ENCODE measurements around the gene PIM2. TPM values are rescaled to one million over a fixed set of nuclear protein-coding genes. Genes with fewer than 3 reads are reported as not detected.

PIM2 gene
- polyA plus RNA-seq, 2 of the 4 experiments (the other 2 are of a cell fraction), result 8.2 to 8.8 TPM

DNA sequence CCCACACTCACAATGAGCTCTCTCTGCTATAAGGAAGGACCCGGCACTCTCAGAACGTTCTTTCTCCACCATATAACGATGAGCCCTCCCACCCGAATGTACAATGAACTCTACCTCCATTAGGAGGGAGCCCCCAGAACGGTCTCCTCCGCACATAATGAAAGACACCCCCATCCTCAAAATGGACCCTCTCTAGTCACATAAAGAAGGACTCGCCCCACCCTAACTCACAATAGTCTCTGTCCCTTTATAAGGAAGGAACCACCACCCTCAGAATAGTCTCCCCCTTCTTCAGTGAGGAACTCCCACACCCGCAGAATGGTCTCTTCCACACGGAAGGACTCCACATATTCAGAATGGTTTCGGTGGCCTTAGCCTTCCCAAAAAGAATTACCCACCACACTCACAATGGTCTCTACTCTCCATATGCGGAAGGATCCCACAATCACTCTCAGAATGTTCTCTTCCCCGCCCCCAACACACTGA is 7.9 kb downstream of the PIM2 start:
- H3K4me1 ChIP-seq, result peaks cover 13% of the 10 kb centered on the region

DNA sequence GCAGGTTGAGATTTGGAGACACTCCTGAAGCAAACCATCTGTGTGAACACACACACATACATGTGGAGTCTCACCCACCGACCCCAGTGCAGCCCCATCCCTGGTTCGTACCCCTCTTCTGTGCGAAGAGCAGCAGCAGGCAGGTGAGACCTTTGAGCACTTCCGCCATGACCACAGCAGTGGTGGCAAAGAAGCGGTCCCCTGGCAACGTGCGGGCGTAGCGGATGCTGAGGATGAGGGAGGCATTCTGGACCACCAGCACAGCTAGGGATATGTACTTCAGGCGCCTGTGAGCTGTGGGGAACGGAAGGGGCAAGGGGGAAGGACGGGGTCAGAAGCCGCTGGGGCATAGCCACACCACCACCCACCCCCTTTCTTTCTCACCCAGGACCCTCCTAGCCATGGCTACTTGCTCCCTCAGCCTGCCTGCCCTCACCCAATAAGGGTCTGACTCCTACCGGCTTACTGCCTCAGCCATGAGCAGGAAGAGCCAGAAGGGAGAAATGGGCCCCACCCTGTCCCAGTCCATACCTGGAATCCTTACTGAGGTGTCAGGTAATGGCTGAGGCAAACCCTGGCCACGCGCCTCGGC is 9.0 kb downstream of the PIM2 start:
- Histone ChIP-seq H3K4me3 (no peak overlapping the region), H3K4me1 (peaks cover 13% of the 10 kb centered on the region), H3K4me2 (peak overlapping the region; percentile 84), H3K9me3 (no peaks in the 10 kb centered on the region), H3K27ac (no peak overlapping the region)
- ChIA-PET CTCF (interaction anchor here (1.0 kb wide), 1 partner anchor 18 kb away, joined by 3 read pairs; no protein-coding TSS in a partner anchor), POLR2A (no interaction called here)
- FAIRE-seq (no peak), ATAC-seq (no peak), DNase-seq (ENCODE audit: low read depth in 1 of 2, low spot score in 1 of 2) (no peak)
- WGBS (ENCODE audit: missing lambda C conversion rate), result 98% methylated on average over 16 of the region's 17 CpGs
- TF ChIP-seq, protein P1, sequence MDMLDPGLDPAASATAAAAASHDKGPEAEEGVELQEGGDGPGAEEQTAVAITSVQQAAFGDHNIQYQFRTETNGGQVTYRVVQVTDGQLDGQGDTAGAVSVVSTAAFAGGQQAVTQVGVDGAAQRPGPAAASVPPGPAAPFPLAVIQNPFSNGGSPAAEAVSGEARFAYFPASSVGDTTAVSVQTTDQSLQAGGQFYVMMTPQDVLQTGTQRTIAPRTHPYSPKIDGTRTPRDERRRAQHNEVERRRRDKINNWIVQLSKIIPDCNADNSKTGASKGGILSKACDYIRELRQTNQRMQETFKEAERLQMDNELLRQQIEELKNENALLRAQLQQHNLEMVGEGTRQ (IDR thresholded peaks at IDR 0.05), result no peak

More for the DNA sequence above, 7.9 kb downstream of the PIM2 start:
- FAIRE-seq (peak; percentile 80), ATAC-seq (peak in 1 of 2 experiments; percentile 3; a peak in 1 of 6 replicates), DNase-seq (ENCODE audit: low read depth in 1 of 2, low spot score in 1 of 2) (no peak)
- TF ChIP-seq GATA3 (IDR thresholded peaks at IDR 0.05; ENCODE audit: borderline replicate concordance), result no peak
- TF ChIP-seq, protein P2, sequence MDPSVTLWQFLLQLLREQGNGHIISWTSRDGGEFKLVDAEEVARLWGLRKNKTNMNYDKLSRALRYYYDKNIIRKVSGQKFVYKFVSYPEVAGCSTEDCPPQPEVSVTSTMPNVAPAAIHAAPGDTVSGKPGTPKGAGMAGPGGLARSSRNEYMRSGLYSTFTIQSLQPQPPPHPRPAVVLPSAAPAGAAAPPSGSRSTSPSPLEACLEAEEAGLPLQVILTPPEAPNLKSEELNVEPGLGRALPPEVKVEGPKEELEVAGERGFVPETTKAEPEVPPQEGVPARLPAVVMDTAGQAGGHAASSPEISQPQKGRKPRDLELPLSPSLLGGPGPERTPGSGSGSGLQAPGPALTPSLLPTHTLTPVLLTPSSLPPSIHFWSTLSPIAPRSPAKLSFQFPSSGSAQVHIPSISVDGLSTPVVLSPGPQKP (IDR thresholded peaks at IDR 0.05; ENCODE audit: low read depth, low read length), result no peak
- no peak for TF ChIP-seq HEYL (CRISPR knock-in tag; IDR thresholded peaks at IDR 0.05)
- no peak for TF ChIP-seq TFCP2L1 (CRISPR knock-in tag; IDR thresholded peaks at IDR 0.05)
- TF ChIP-seq, protein P3, sequence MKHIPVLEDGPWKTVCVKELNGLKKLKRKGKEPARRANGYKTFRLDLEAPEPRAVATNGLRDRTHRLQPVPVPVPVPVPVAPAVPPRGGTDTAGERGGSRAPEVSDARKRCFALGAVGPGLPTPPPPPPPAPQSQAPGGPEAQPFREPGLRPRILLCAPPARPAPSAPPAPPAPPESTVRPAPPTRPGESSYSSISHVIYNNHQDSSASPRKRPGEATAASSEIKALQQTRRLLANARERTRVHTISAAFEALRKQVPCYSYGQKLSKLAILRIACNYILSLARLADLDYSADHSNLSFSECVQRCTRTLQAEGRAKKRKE (CRISPR knock-in tag; IDR thresholded peaks at IDR 0.05; ENCODE audit: low read depth), result no peak
- no peak for TF ChIP-seq HDAC2 (IDR thresholded peaks at IDR 0.05)
- TF ChIP-seq RFX5 (IDR thresholded peaks at IDR 0.05), result no peak
- TF ChIP-seq RCOR1 (IDR thresholded peaks at IDR 0.05; ENCODE audit: low read depth, low read length), result no peak
- no peak for TF ChIP-seq KDM5A (IDR thresholded peaks at IDR 0.05)
- ChIA-PET POLR2A (interaction anchor here (1.2 to 2.7 kb wide), 4 partner anchors 8 to 109 kb away, joined by 5 to 15 read pairs (median 10); partner anchors contain the start of genes HDAC6, PQBP1 and TIMM17B), CTCF (interaction anchor here (0.7 to 1.7 kb wide), 3 partner anchors 8 to 263 kb away, joined by 3 to 5 read pairs (median 3); no protein-coding TSS in a partner anchor)
- WGBS (ENCODE audit: missing lambda C conversion rate), result 4% methylated on average over 12 of the region's 12 CpGs
- Histone ChIP-seq H3K9me3 (no peaks in the 10 kb centered on the region), H3K27ac (peak overlapping the region; percentile 81 to 94), H3K4me2 (peak overlapping the region; percentile 84), H3K4me3 (peak overlapping the region; percentile 99)

DNA sequence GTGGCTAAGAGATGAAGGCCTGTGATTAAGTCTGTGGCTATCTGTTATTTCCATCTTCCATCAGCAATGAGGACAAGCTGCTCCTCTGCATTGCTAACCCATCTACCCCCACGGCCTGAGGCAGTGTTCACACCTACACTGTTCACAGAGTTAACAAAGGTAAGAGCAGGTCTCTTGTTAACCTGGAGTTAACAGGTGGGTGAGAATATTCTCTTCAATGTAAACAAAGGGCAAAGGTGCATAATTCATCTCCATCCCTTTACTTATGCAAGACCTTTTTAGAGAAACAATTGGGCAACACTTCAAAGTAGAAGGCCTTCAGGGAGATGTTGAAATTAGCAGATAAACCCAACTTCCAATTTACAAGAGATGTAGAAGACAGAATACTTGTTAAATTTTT is 10.2 kb downstream of the PIM2 start:
- ATAC-seq, result no peak
- no peak for FAIRE-seq
- Histone ChIP-seq H3K4me2 (no peak overlapping the region), H3K9me3 (no peaks in the 10 kb centered on the region), H3K4me3 (no peak overlapping the region), H3K27ac (no peak overlapping the region), H3K4me1 (peaks cover 13% of the 10 kb centered on the region)
- 88% methylated on average over 1 of the region's 1 CpG for WGBS (ENCODE audit: missing lambda C conversion rate)
- ChIA-PET POLR2A (no interaction called here), CTCF (interaction anchor here (1.1 kb wide), 1 partner anchor 10 kb away, joined by 3 read pairs; no protein-coding TSS in a partner anchor)
- TF ChIP-seq EHF (CRISPR knock-in tag; IDR thresholded peaks at IDR 0.05) (no peak), HDAC2 (IDR thresholded peaks at IDR 0.05) (no peak), RARB (CRISPR knock-in tag; IDR thresholded peaks at IDR 0.05) (no peak), JUN (IDR thresholded peaks at IDR 0.05) (no peak), CHD4 (IDR thresholded peaks at IDR 0.05; ENCODE audit: borderline replicate concordance) (no peak), ZC3H11A (IDR thresholded peaks at IDR 0.05) (no peak), ZNF302 (CRISPR knock-in tag; IDR thresholded peaks at IDR 0.05) (no peak), RAD21 (conservative IDR thresholded peaks at IDR 0.05 in 1 of 2, IDR thresholded peaks at IDR 0.05 in 1 of 2) (no peak), BHLHE40 (IDR thresholded peaks at IDR 0.05; ENCODE audit: low read depth, low read length) (no peak), HEYL (CRISPR knock-in tag; IDR thresholded peaks at IDR 0.05) (no peak), TP53 (CRISPR knock-in tag; IDR thresholded peaks at IDR 0.05) (no peak), FOXS1 (CRISPR knock-in tag; IDR thresholded peaks at IDR 0.05) (no peak), HOXB5 (CRISPR knock-in tag; IDR thresholded peaks at IDR 0.05) (no peak), HOXA7 (CRISPR knock-in tag; IDR thresholded peaks at IDR 0.05) (no peak), ZSCAN20 (CRISPR knock-in tag; IDR thresholded peaks at IDR 0.05) (no peak)
- TF ChIP-seq, protein P4, sequence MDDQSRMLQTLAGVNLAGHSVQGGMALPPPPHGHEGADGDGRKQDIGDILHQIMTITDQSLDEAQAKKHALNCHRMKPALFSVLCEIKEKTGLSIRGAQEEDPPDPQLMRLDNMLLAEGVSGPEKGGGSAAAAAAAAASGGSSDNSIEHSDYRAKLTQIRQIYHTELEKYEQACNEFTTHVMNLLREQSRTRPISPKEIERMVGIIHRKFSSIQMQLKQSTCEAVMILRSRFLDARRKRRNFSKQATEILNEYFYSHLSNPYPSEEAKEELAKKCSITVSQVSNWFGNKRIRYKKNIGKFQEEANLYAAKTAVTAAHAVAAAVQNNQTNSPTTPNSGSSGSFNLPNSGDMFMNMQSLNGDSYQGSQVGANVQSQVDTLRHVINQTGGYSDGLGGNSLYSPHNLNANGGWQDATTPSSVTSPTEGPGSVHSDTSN (IDR thresholded peaks at IDR 0.05), result no peak
- TF ChIP-seq, protein P5, sequence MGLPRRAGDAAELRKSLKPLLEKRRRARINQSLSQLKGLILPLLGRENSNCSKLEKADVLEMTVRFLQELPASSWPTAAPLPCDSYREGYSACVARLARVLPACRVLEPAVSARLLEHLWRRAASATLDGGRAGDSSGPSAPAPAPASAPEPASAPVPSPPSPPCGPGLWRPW (IDR thresholded peaks at IDR 0.05), result no peak
- TF ChIP-seq, protein P6, sequence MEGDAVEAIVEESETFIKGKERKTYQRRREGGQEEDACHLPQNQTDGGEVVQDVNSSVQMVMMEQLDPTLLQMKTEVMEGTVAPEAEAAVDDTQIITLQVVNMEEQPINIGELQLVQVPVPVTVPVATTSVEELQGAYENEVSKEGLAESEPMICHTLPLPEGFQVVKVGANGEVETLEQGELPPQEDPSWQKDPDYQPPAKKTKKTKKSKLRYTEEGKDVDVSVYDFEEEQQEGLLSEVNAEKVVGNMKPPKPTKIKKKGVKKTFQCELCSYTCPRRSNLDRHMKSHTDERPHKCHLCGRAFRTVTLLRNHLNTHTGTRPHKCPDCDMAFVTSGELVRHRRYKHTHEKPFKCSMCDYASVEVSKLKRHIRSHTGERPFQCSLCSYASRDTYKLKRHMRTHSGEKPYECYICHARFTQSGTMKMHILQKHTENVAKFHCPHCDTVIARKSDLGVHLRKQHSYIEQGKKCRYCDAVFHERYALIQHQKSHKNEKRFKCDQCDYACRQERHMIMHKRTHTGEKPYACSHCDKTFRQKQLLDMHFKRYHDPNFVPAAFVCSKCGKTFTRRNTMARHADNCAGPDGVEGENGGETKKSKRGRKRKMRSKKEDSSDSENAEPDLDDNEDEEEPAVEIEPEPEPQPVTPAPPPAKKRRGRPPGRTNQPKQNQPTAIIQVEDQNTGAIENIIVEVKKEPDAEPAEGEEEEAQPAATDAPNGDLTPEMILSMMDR (IDR thresholded peaks at IDR 0.05), result no peak
- no peak for DNase-seq (ENCODE audit: low read depth in 1 of 2, low spot score in 1 of 2)

All from A549 (cell line).